NCI-H2196 (cell line): Measurements from ENCODE around the gene BPIFA1.

Experiments used
- DNase-seq: peaks from one replicate; lab custom pipeline; 2025; ENCODE audit not compliant: unreplicated experiment; lab: John Stamatoyannopoulos, UW

The BPIFA1 gene

DNA sequence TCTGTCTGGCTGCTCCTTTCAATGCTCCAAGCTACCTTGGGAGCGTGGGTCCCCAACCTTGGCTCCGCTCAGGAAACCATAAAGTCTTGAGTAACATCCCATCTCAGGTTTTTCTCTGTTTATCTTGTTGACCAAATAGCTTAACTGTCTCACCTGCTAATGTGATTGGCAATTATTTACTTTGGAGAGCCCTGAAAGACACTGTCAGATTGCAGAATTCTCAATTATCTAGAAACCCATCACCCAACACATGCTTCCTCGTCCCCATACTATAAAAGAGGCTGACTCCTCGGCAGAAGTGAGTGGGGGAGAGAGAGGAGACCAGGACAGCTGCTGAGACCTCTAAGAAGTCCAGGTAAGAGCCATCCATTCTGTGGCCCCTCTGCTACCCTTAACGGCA lies at the start of gene BPIFA1:
Gene BPIFA1, plus strand, starts transcription at position 301 of the 400 bp plus-strand sequence. CDS start 1,716 bp downstream, outside the sequence.
- DNase-seq = no peak

DNA sequence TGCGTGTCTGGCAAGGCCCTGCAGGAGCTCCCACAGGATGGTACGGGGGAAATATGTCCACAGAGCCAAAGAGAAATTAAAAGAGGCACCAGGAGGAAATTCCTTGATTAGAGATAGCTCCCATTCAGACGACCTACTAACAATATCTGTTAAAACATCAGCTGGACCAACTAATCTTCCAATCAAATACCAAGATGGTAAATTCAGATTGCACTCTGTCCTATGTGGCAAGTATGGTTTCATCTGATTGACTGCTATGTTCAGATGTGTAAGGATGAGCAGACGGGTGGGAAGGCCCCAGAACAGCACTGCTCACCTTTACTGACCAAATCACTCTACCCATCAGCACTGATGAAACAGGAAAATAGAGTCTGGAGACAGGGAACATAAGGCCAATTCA lies 48.3 kb upstream of the BPIFA1 start:
- DNase-seq = no peak

- DNase-seq = no peak
These were observed 47.4 kb upstream of the BPIFA1 start for GRCh38 chr20:33188421-33188820.

DNA sequence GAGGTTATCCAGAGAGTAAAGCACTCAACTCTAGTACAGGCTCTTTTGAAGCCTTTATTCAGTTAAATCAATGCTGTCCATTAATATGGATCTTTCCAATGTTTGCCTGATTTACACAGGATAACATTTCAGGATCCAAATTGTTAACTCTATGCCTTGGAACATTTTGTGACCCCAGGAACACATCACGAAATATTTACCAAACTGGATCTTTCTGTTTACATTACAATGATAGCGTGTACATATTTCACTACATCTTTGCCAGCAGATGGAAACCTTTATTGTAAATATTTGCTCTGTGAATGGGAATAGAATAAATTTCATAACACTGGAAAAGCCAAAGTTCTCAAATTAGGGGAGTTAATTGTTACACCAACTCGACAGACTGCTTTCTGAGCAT lies 44.3 kb upstream of the BPIFA1 start:
- DNase-seq = no peak

- no peak for DNase-seq
These were observed 43.8 kb upstream of the BPIFA1 start for GRCh38 chr20:33191955-33192354.

DNA sequence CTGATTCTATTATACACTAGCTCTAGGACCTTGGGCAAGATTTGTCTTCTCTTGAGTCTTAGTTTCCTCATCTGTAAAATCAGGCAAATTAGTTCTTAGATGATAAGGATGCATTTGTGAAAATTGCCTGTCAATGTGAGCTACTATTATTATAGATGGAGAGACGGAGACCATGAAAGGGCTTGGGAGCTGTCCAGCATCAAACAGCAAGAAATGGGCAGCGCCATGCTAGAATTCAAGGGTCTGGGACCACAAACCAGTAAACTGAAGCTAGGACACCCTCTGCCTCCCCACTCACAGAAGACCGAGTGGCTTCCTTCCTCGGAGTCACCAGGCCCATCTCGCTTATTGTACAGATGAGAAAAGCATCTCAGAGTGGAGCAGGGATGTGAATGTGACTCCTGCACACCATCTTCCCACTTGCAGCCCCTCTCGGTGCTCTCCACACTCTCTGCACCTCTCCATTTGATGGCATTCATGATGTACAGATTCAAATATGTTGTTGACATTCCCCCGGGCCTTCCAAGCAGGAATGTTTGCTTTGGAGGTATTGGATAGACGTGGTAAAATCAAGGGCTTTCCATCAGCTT lies 42.8 kb upstream of the BPIFA1 start:
- DNase-seq = no peak

DNA sequence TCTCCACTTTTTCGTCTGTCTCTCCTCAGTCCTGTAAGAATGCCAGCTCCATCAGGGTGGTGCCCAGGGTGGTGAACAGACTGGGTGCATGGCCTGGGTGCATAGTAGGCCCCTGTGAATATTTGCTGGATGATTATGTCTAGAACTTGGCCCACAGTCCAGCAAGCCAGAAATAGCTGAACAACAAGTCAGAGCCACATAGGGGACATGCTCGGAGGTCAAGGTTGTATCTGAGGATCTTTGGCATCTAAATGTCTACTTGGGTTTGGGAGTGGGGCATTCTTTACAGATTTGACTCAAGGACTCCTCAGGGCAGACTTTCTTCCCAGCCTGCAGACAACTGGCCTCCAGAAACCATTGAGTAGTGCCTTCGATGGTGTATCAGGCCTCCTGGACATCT lies 36.8 kb upstream of the BPIFA1 start:
- DNase-seq = no peak

DNA sequence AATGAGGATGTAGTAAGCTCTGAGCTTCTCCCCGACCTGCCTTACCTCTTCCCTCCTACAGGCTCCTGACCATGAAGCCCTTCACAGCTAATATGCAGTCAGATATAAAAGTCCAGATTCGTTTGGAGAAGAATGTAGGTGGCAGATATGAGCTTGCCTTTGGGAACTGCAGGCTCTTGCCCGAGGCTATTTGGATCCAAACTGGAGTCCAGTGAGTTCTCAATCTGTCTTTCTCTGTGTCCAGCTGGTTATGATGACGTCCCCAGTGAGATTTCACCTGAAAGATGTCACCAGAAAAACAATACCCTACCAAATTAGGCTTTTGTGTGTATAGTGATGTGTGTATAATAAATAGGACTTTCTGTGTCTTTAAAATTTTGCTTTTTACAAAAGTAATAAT lies 33.3 kb upstream of the BPIFA1 start:
- DNase-seq = no peak

DNA sequence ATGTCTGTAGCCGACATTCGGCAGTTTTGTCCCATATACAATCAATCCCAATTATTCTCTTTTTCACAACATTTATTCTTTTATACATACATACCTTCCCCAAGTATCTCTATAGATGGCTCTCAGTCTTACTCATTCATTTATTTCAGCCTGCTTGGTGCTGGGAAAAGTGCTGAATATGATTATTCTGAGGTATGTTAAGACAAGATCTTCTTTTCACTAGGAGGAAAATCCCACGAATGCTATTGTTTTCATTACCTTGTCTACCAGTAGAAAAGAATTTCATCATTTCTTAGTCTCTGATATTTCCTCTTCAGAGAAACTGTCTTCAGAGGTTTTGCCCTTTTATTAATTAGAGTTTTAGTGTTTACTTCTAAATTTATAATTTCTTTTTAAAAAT lies 32.4 kb upstream of the BPIFA1 start:
- DNase-seq = no peak

GRCh38 chr20:33209789-33210188 lies 26.0 kb upstream of the BPIFA1 start:
- no peak for DNase-seq

GRCh38 chr20:33210371-33210770 lies 25.4 kb upstream of the BPIFA1 start:
- DNase-seq = no peak

DNA sequence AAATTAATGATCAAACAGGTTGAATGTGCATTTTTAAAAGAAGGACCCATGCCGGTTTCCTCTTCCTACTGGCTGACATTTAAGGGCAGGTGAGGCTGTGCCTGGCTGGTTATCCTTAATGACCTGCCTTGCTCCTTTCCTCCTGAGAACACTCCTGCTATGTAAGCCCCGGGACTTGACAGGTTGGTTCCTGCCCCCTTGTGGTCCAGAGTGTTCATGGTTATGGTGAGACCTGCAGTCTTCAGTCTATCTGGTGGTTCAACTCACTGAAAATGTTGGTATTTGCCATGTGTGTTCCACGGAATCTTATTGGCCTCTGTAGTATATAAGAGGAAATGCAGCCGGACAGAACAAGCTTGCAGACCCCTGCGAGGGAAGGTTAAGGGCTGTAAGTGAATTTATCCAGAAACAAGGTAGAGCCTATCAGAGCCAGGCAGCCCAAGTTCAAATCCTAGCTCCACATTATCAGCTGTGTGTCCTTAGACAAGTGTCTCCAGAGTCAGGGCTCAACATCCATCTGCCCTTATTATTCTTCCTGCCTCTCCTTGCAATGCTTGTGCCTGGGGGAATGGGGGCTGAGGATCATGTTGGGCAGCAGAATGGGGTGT lies 23.9 kb upstream of the BPIFA1 start:
- peak; percentile 83 for DNase-seq

GRCh38 chr20:33217052-33217451 lies 18.7 kb upstream of the BPIFA1 start, which contains the start of gene BPIFA3:
Gene BPIFA3, plus strand, starts transcription at chr20:33217352. Its CDS starts 185 bp downstream, at chr20:33217537.
- DNase-seq = no peak

GRCh38 chr20:33224399-33224798 lies 11.4 kb upstream of the BPIFA1 start:
- no peak for DNase-seq

DNA sequence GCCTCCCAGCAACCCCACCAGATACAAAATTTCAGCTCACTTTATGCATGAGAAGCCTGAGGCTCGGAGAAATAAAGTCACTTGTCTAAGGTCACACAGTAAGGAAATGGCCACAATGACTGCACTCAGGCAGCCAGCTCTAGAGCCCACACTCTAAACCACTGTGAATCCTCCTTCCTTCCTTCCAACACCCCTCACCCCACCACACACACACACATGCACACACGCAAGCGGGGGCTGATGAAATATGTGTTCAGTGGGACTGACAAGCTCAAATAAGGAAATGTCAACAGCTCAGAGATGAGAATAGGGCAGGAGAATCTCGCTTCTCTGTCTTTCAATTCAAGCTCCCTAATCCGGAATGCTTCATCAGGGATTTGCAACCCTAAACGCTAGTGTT lies 6.0 kb upstream of the BPIFA1 start:
- no peak for DNase-seq

- no peak for DNase-seq
These were observed 4.6 kb upstream of the BPIFA1 start for GRCh38 chr20:33231237-33231636.

- DNase-seq = peak; percentile 37
These were observed 3.2 kb upstream of the BPIFA1 start for GRCh38 chr20:33232486-33233072.

GRCh38 chr20:33233129-33233774 lies 2.5 kb upstream of the BPIFA1 start:
- DNase-seq = no peak

GRCh38 chr20:33234050-33234449 lies 1.7 kb upstream of the BPIFA1 start:
- DNase-seq = no peak

DNA sequence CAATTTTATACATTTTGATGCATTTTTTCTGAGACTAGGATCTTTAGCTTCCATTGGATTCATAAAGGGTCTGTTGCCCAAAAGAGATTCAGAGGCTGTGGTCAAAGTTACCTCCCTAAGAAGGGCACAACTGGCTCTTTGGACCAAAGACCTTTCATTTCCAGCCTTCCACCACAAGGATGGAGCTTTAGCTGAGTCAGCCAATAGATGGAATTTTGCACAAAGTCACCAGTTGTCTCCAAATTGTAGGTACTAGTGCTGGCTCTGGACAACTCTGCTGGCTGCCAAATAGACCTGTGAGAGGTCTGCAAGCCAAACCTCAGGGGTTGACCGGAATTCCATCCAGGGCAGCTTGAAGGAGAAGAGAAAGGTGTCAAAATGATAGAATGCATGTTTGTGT lies 555 bp downstream of the BPIFA1 start:
- DNase-seq = no peak

DNA sequence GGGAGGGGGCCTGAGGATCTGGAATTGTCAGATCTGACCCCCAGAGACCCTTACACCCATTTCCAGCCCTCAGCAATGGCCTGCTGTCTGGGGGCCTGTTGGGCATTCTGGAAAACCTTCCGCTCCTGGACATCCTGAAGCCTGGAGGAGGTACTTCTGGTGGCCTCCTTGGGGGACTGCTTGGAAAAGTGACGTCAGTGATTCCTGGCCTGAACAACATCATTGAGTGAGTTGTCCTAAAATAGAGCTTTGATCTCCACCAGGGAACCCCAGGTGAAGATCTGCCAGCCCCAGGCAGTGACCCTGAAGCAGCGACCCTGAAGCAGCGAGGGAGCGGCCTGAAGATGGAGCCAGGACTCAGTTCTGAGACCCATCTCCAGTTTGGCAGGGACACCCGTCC lies 2.2 kb downstream of the BPIFA1 start:
- DNase-seq = no peak

DNA sequence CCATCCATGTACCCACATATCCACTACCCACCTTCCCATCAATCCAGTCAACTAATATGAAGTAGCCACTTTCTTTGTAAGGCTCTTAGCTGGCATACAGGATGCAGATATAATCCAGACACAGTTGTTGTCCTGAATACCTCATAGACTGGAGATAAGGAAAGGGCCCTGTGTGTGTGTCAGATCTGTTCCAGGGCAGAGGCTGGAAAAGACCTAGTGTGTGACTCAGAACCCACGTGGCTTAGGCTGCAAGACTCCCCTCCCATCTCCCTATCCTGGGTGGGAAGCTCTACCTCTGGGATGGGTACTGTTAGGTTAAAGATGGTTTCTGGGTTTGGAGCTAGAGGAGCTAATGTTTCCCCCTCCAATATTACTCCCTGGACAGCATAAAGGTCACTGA lies 3.6 kb downstream of the BPIFA1 start:
- DNase-seq = no peak
